ENCODE data around the gene RUNX3.
A peak's percentile ranks its signal among the peaks of the same experiment; 100 is the strongest.

GRCh38 chr1:24932284-24932683 is 2.2 kb upstream of the RUNX3 start:
- TF ChIP-seq CTCF (IDR thresholded peaks at IDR 0.05; ENCODE audit: low read length), result peak; percentile 35
- no peak for TF ChIP-seq EZH2phosphoT487 (IDR thresholded peaks at IDR 0.05; ENCODE audit: low read length)
